ENCODE data around the gene THEM5. TPM values are rescaled to one million over a fixed set of nuclear protein-coding genes. Genes with fewer than 3 reads are reported as not detected.

Gene THEM5
- total and polyA plus RNA-seq, 8 donors: 0.67 to 1.2 (median 1.00) TPM; not detected in 2

- H3K27me3 ChIP-seq: peaks cover 25 to 50% of the 10 kb centered on the region in 2 donors
- DNase-seq: no peak
- no peak for ATAC-seq
- intact Hi-C loops (cut with DNase I): no loop called here
- no peak for TF ChIP-seq CTCF (IDR thresholded peaks at IDR 0.05)
- no peaks in the 10 kb centered on the region for H3K36me3 ChIP-seq
- no peak overlapping the region for H3K27ac ChIP-seq
- no peaks in the 10 kb centered on the region for H3K9me3 ChIP-seq
- no peak overlapping the region for H3K4me3 ChIP-seq
- peaks cover 15 to 60% of the 10 kb centered on the region in 2 donors for H3K4me1 ChIP-seq
These were observed 16.3 kb downstream of the THEM5 start for GRCh38 chr1:151837197-151837596.

GRCh38 chr1:151835596-151835995 is 17.9 kb downstream of the THEM5 start:
- H3K27ac ChIP-seq: no peak overlapping the region
- no peaks in the 10 kb centered on the region for H3K36me3 ChIP-seq
- H3K4me1 ChIP-seq: peaks cover 15 to 67% of the 10 kb centered on the region in 2 donors
- intact Hi-C loops (cut with DNase I): no loop called here
- no peaks in the 10 kb centered on the region for H3K9me3 ChIP-seq
- DNase-seq (no peak), ATAC-seq (no peak)
- no peak overlapping the region for H3K4me3 ChIP-seq
- no peak for TF ChIP-seq CTCF (IDR thresholded peaks at IDR 0.05)
- peaks cover 25 to 39% of the 10 kb centered on the region in 2 donors for H3K27me3 ChIP-seq

GRCh38 chr1:151834239-151834638 is 19.3 kb downstream of the THEM5 start:
- Histone ChIP-seq H3K4me1 (peaks cover 8 to 66% of the 10 kb centered on the region in 2 donors), H3K9me3 (no peaks in the 10 kb centered on the region), H3K27ac (no peak overlapping the region), H3K4me3 (no peak overlapping the region), H3K36me3 (no peaks in the 10 kb centered on the region), H3K27me3 (peaks cover 16 to 26% of the 10 kb centered on the region in 2 donors)
- no peak for TF ChIP-seq CTCF (IDR thresholded peaks at IDR 0.05)
- DNase-seq: no peak
- intact Hi-C loops (cut with DNase I): no loop called here
- ATAC-seq: no peak

GRCh38 chr1:151833172-151833900 is 20.2 kb downstream of the THEM5 start:
- TF ChIP-seq CTCF (IDR thresholded peaks at IDR 0.05): no peak
- H3K36me3 ChIP-seq: no peaks in the 10 kb centered on the region
- ATAC-seq (no peak), DNase-seq (no peak)
- H3K4me3 ChIP-seq: no peak overlapping the region
- H3K27me3 ChIP-seq: peaks cover 12 to 17% of the 10 kb centered on the region in 2 donors
- peaks cover 3 to 66% of the 10 kb centered on the region in 2 donors for H3K4me1 ChIP-seq
- no peak overlapping the region for H3K27ac ChIP-seq
- intact Hi-C loops (cut with DNase I): no loop called here
- H3K9me3 ChIP-seq: no peaks in the 10 kb centered on the region

- DNase-seq: peak; percentile 53 to 92 (median 88)
- no peak for TF ChIP-seq CTCF (IDR thresholded peaks at IDR 0.05)
- peaks cover 3 to 63% of the 10 kb centered on the region in 2 donors for H3K4me1 ChIP-seq
- intact Hi-C loops (cut with DNase I): no loop called here
- H3K27ac ChIP-seq: peak overlapping the region in 1 of 2 donors; percentile 51
- H3K36me3 ChIP-seq: no peaks in the 10 kb centered on the region
- H3K9me3 ChIP-seq: no peaks in the 10 kb centered on the region
- H3K4me3 ChIP-seq: no peak overlapping the region
- H3K27me3 ChIP-seq: peaks cover 4 to 8% of the 10 kb centered on the region in 2 donors
- peak; percentile 64 for ATAC-seq
These were observed 21.1 kb downstream of the THEM5 start for GRCh38 chr1:151832318-151832980.
